ENCODE measurements around the gene PRELP.

DNA sequence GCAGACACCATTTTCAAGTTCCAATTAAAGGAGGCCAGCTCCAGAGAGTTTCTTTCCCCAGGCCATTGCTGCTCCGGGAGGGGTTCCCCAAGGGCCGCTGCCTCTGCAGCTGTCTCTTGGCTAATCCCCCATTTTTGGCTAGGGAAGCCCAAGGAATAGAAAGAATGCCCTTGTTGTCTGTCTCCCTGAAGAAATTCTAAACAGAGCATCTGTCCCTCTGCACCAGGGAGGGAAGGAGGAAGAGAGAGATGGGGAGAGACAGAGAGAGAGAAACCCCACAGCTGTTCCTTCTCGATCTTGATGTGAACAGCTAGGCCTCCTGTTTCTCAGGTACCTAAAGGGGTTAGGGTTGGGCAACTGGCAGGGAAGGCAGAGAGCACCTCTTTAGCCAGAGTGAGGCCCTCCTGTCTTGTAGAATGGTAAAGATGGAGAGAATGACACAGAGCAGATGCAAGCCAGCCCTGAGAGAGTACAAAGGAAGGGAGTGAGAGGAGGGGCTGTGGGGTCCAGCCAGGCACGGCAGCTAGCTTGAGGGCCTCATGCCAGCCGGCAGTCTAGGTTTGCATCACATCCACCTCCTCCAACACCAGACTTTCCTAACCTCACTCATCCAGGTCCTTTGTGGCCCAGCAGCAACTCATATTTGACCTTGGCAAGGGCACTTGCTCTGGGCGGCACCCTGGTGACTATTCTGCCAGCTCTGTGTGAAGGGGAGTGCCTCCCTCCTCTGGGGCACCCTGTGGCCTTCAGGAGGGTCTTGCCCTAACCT is 31.4 kb downstream of the PRELP start:
- TF ChIP-seq CTCF (IDR thresholded peaks at IDR 0.05) (no peak), POLR2AphosphoS5 (IDR thresholded peaks at IDR 0.05; ENCODE audit: insufficient read depth in 1 of 2, low read depth in 1 of 2) (peak in 1 of 2 donors; percentile 40)
